ENCODE data around the gene GAREM1. TPM values are rescaled to one million over a fixed set of nuclear protein-coding genes. Genes with fewer than 3 reads are reported as not detected.
A peak's percentile ranks its signal among the peaks of the same experiment; 100 is the strongest.

GAREM1 gene
- total and polyA plus RNA-seq, 3 donors from 2014 or later, result 10.7 to 16.2 (median 15.2) TPM

DNA sequence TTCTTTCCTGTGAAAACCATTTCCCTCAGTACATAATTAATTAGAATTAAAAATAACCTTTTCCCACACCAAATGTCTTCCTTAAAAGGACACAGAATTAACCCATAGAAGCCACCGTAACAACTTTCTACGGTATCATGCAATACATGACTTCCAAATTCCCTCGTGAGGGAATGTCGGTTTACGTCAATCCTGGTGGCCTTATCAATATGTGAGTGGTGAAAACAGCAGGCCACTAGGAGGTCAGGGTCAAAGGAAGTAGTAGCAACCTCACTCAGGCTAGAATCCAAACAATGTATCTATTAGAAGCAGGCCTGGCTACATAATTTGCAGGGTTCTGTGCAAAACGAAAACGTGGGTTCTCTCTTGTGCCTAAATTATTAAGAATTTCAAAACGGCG is 112.2 kb downstream of the GAREM1 start:
- intact Hi-C loops (cut with DNase I; ENCODE audit: low total_unique reads), result no loop called here
- Histone ChIP-seq H3K9me3 (no peaks in the 10 kb centered on the region), H3K4me3 (no peak overlapping the region), H3K36me3 (ENCODE audit: low read depth, missing control alignments) (no peaks in the 10 kb centered on the region), H3K4me1 (no peaks in the 10 kb centered on the region), H3K27ac (peak overlapping the region in 1 of 2 donors; percentile 52), H3K27me3 (no peaks in the 10 kb centered on the region)
- 56 to 71% methylated on average over 9 of the region's 9 CpGs for WGBS, 2 donors
- TF ChIP-seq, protein P1, sequence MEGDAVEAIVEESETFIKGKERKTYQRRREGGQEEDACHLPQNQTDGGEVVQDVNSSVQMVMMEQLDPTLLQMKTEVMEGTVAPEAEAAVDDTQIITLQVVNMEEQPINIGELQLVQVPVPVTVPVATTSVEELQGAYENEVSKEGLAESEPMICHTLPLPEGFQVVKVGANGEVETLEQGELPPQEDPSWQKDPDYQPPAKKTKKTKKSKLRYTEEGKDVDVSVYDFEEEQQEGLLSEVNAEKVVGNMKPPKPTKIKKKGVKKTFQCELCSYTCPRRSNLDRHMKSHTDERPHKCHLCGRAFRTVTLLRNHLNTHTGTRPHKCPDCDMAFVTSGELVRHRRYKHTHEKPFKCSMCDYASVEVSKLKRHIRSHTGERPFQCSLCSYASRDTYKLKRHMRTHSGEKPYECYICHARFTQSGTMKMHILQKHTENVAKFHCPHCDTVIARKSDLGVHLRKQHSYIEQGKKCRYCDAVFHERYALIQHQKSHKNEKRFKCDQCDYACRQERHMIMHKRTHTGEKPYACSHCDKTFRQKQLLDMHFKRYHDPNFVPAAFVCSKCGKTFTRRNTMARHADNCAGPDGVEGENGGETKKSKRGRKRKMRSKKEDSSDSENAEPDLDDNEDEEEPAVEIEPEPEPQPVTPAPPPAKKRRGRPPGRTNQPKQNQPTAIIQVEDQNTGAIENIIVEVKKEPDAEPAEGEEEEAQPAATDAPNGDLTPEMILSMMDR (IDR thresholded peaks at IDR 0.05), result no peak
- TF ChIP-seq POLR2A (IDR thresholded peaks at IDR 0.05), result no peak
- peak; percentile 79 for DNase-seq

DNA sequence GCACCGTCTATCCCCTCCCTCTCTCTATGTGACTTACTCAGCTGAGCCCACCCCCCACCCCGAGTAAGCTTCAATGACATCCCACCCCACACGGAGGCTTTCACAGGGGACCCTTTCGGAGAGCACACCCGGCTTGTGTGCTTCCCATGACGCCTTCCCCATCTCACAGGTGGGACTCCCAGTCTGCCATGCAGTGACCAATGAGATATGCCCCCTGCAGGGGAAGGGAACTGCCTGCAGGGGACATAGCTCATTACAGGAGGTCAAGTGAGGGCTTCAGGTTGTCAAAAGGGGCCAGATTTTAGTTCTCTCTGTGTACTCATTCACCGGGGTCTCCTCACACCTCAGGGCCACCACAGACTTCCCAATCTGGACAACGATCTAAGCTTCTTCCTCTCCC is 112.6 kb downstream of the GAREM1 start:
- DNase-seq, result no peak
- no peaks in the 10 kb centered on the region for H3K9me3 ChIP-seq
- H3K27me3 ChIP-seq, result no peaks in the 10 kb centered on the region
- intact Hi-C loops (cut with DNase I; ENCODE audit: low total_unique reads), result no loop called here
- no peak for TF ChIP-seq POLR2A (IDR thresholded peaks at IDR 0.05)
- TF ChIP-seq, protein P1 (IDR thresholded peaks at IDR 0.05), result no peak
- no peaks in the 10 kb centered on the region for H3K4me1 ChIP-seq
- WGBS, 2 donors, result 82 to 86% methylated on average over 8 of the region's 8 CpGs
- peak overlapping the region in 1 of 2 donors; percentile 52 for H3K27ac ChIP-seq
- H3K36me3 ChIP-seq (ENCODE audit: low read depth, missing control alignments), result no peaks in the 10 kb centered on the region
- no peak overlapping the region for H3K4me3 ChIP-seq

DNA sequence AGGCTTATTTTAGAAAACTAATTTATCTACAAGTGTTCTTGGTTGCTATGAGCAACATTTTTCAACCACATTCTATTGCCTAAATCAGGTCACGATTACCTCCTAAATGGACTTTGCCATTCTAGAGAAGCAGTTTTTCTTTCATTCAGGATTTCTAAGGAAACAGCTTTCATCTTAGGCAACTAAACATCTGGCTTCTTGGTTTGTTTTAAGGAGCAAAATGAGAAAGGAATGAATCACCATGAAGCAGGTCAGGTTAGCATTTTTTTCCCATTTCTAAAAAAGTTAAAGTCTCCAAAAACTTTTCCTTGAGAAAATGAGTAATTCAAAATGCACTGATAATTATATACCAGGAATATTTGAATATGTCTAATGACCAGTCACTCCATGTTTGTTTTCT is 114.8 kb downstream of the GAREM1 start:
- Histone ChIP-seq H3K4me1 (no peaks in the 10 kb centered on the region), H3K27ac (no peak overlapping the region), H3K9me3 (no peaks in the 10 kb centered on the region), H3K36me3 (ENCODE audit: low read depth, missing control alignments) (no peaks in the 10 kb centered on the region), H3K27me3 (no peaks in the 10 kb centered on the region), H3K4me3 (no peak overlapping the region)
- WGBS, 2 donors, result 47 to 49% methylated on average over 1 of the region's 1 CpG
- DNase-seq, result no peak
- TF ChIP-seq, protein P1 (IDR thresholded peaks at IDR 0.05), result no peak
- TF ChIP-seq POLR2A (IDR thresholded peaks at IDR 0.05), result no peak
- intact Hi-C loops (cut with DNase I; ENCODE audit: low total_unique reads), result no loop called here

DNA sequence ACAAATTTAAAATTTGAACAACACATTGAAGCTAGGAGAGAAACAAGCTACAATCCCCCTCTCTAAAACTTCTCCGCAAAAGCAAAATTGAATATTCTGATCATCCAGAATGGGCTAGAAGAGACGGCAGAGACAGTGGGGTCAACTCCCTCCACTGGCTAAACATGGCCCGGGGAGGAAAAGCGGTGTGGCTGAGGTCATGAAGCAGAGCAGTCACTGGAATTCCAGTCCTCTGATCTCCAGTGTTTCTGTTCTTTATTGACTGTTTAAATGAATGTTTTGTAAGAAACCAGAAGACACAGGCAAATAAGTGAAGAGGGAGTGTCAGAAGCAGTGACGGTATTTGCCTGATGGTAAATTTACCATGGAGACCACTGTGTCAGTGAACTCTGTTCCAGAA is 116.2 kb downstream of the GAREM1 start:
- H3K36me3 ChIP-seq (ENCODE audit: low read depth, missing control alignments), result no peaks in the 10 kb centered on the region
- H3K4me3 ChIP-seq, result no peak overlapping the region
- intact Hi-C loops (cut with DNase I; ENCODE audit: low total_unique reads), result no loop called here
- no peak overlapping the region for H3K27ac ChIP-seq
- WGBS, 2 donors, result 92 to 95% methylated on average over 5 of the region's 5 CpGs
- H3K9me3 ChIP-seq, result no peaks in the 10 kb centered on the region
- H3K27me3 ChIP-seq, result no peaks in the 10 kb centered on the region
- DNase-seq, result no peak
- H3K4me1 ChIP-seq, result no peaks in the 10 kb centered on the region
- TF ChIP-seq, protein P1 (IDR thresholded peaks at IDR 0.05), result no peak
- no peak for TF ChIP-seq POLR2A (IDR thresholded peaks at IDR 0.05)

DNA sequence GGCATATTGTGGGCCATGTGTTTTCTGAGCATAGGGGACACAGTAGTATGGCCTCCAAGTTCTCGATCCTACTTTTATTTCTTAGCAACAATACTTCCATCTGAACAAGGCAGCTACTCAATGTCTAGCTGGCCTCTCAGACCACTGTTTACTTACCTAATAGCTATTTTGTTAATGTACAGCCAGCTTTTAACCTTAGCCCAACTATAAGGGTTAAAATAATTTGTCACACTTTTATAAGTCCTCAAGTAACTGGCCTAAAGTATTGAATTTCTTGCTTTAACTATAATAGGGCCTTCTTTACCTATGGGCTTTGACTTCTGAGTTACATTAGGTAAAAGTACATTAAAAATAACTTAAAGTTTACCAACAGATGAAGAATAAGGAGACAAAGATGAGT is 117.4 kb downstream of the GAREM1 start:
- H3K36me3 ChIP-seq (ENCODE audit: low read depth, missing control alignments), result no peaks in the 10 kb centered on the region
- intact Hi-C loops (cut with DNase I; ENCODE audit: low total_unique reads), result no loop called here
- 91 to 92% methylated on average over 1 of the region's 1 CpG for WGBS, 2 donors
- H3K4me1 ChIP-seq, result no peaks in the 10 kb centered on the region
- H3K9me3 ChIP-seq, result no peaks in the 10 kb centered on the region
- no peak overlapping the region for H3K27ac ChIP-seq
- TF ChIP-seq, protein P1 (IDR thresholded peaks at IDR 0.05), result no peak
- TF ChIP-seq POLR2A (IDR thresholded peaks at IDR 0.05), result no peak
- DNase-seq, result no peak
- H3K4me3 ChIP-seq, result no peak overlapping the region
- no peaks in the 10 kb centered on the region for H3K27me3 ChIP-seq
